Measurements from ENCODE around the gene NR2F1-AS1.

Gene NR2F1-AS1

DNA sequence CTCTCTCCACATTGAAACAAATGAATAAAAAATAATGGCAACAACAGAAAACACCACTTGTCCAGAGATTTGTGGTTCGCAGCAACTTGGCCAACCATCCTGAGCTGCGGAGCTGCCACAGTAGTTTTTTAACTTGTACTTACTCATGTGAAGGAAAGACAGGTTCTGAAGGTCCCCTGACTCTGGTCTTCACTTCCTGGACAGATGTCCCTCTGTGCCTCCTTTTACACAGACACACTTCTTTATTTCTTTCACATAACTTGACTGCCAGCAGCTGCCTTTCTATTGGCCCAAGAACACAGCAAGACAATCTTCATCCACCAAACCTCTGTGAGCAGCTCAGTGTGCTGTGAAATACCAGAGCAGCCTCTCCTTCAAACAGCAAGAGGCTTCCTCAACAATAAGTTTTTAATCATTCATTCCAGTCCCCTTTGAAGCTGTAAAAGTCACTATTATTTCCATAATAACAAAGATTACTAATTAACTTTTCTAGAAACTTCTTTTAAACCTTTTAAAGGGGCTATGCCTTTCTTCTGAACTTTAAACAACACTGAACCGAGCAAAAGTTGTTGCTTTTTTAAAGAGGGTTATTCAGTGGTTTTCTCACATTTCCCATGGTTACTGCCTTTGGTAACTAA lies 198.7 kb downstream of the NR2F1-AS1 start:
- FAIRE-seq = no peak

DNA sequence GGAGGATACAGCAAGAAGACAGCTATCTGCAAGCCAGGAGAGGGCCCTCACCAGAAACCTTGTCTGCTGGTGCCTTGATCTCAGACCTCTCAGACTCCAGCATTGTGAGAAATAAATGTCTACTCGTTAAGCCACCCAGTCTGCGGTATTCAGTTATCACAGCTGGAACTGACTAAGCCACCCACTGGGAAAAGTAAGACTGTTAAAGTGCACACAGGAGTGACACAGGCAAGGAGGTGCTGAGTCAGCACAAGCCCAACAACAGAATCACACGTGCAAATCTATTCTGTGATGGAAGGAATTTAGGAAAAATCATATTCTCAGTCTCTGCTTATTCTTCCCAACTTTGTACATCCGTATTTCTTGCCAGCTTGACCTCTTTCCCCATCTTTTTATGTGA lies 200.0 kb downstream of the NR2F1-AS1 start:
- FAIRE-seq = no peak

DNA sequence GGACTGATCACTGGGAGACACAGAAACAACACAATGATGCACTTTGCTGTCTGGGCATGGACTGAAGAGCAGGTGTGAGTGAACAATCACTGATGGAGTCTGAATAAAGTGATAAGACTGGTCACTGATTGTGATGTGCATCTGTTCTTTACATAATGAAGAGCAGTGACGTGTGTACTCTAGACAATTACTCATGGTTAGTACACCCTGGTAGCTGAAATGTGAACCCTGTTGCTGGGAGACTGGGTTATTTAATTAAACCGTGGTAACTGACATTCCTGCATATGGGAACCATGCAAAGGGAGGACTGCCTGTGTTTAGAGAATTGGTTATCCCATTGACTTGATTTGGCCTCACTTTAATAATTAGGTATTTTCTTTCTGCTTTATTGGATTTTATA lies 202.9 kb downstream of the NR2F1-AS1 start:
- FAIRE-seq = no peak

DNA sequence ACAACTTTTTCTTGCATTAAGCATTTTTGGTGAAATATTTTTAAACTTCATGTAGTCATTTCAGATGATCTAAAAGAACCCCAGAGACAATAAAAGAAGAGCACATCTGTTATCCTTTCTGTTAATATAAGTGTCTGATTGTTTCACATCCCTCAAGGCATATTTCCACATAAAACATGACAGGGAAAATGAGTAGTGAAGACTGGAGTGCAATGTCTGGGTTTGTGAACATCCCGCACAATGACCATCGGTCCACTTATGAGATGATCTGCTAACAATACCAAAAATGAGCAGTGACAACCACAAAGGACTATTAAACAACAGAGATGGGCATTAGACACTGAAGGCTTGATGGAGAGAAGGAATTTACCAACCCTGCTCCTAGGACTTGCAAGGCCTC lies 209.1 kb downstream of the NR2F1-AS1 start:
- no peak for FAIRE-seq

DNA sequence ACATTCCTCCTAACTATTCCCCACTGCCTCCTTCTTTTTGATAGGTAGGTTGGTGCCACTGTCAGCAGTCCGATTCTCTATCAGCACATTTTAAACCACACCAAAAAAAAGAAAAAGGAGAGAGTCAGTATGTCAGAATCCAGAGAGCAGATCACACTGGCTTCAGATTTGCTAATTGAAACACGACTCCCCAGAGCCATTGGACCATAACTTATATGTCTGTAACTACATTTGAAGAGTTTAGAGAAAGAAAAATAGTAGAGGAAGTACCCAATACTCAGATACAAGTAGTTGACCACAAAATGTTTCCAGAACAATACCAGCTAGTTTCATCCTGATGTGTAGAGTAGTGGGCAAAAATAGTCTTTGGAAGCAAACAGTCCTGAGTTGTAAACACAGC lies 216.6 kb downstream of the NR2F1-AS1 start:
- FAIRE-seq = no peak

DNA sequence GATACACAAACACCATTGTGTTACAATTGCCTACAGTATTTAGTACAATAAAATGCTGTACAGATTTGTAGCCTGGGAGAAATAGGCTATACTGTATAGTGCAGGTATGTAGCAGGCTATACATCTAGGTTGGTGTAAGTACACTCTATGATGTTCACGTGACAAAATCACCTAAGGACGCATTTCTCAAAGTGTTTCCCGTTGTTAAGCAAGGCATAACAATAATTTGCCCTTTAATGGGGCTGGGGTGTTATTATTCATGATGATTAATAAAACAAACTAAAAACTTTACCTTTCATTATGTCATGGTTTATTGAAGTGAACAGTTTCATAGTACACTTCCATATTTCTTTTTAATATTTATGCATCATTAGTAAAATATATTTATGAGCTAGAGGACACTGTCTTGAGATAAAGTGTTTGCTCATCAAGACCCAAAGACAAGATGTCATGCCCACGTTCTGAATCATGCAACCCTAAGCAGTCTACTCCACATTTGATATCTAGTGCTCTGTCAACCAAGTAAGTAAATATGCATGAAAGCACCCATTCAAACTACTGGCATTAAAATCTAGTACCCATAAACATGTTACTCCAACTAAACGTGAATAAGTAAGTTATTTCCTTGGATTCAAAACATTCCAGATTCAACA lies 220.5 kb downstream of the NR2F1-AS1 start:
- no peak for FAIRE-seq

DNA sequence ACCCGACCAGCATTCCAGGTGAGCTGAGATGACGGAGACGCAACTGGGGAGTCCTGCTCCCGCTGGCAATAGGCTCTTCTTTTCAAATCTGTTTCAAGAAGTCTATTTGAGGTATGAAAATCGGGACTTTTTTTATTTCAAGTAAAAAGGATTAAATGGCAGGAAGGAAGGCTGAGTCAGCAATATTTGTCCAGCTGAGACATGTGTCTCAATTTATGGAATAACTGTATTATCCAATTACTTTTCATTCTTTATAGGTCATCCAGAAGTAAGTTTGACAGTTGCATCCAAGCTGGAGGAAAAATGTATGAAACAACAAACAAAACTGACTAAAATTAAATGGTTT lies 221.1 kb downstream of the NR2F1-AS1 start:
- FAIRE-seq = no peak
